ENCODE measurements around the gene KCNA2.

DNA sequence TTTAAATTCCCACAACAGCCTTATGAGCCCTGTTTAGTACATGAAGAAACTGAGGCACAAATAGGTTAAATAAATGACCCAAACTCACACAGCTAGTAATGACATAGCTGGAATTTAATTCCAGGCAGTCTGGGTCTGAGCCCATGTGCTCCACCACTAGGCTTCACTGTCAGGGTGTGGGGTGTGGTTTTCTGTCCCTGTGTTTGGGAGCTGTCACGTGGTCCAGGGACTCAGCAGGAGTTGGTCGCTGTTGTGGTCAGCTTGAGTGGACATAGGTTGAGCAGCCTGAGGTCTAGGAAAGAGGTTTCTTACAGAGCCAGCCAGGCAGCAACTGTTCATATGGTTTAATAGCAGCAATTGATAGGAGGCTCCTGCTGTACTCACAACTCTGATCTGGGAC lies 59.1 kb downstream of the KCNA2 start:
- TF ChIP-seq POLR2A (IDR thresholded peaks at IDR 0.05) (no peak), POLR2AphosphoS5 (IDR thresholded peaks at IDR 0.05) (no peak)
- TF ChIP-seq, protein P1, sequence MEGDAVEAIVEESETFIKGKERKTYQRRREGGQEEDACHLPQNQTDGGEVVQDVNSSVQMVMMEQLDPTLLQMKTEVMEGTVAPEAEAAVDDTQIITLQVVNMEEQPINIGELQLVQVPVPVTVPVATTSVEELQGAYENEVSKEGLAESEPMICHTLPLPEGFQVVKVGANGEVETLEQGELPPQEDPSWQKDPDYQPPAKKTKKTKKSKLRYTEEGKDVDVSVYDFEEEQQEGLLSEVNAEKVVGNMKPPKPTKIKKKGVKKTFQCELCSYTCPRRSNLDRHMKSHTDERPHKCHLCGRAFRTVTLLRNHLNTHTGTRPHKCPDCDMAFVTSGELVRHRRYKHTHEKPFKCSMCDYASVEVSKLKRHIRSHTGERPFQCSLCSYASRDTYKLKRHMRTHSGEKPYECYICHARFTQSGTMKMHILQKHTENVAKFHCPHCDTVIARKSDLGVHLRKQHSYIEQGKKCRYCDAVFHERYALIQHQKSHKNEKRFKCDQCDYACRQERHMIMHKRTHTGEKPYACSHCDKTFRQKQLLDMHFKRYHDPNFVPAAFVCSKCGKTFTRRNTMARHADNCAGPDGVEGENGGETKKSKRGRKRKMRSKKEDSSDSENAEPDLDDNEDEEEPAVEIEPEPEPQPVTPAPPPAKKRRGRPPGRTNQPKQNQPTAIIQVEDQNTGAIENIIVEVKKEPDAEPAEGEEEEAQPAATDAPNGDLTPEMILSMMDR (IDR thresholded peaks at IDR 0.05), result no peak

Data from prostate gland (tissue), 2 donors.